Stimulated activated CD8-positive, alpha-beta memory T cell treated with anti-CD3 and anti-CD28 coated beads, Interleukin-7, amount 100 ng/mL, for 1 hour (primary cell): ENCODE measurements around the gene CAP1.
"Not testable (repeated sequence)": the region's sequence is repeated elsewhere in the genome, so short reads cannot be mapped to it uniquely, and the experiment has no call there.

ENCODE experiments used
- DNase-seq, 2 donors: peaks; one replicate each; pipeline ENCODE4 v3.0.0-alpha.2; 2020; ENCODE audit warnings: low read depth in 2 of 2

CAP1 gene

GRCh38 chr1:40058453-40059337 is 18.2 kb downstream of the CAP1 start:
- no peak for DNase-seq

GRCh38 chr1:40059338-40059959 is 18.9 kb downstream of the CAP1 start:
- no peak for DNase-seq

- DNase-seq = no peak
Measured at GRCh38 chr1:40059960-40060750, 19.6 kb downstream of the CAP1 start.

- DNase-seq = no peak
Measured at GRCh38 chr1:40064797-40065499, 24.4 kb downstream of the CAP1 start.

GRCh38 chr1:40067023-40067422 is 26.5 kb downstream of the CAP1 start:
- DNase-seq = no peak

GRCh38 chr1:40067851-40068250 is 27.3 kb downstream of the CAP1 start:
- DNase-seq = no peak

GRCh38 chr1:40072142-40072541 is 31.6 kb downstream of the CAP1 start:
- DNase-seq = no peak

- DNase-seq = no peak
Measured at GRCh38 chr1:40073062-40073461, 32.5 kb downstream of the CAP1 start.

- DNase-seq = no peak
Measured at GRCh38 chr1:40075266-40075665, 34.7 kb downstream of the CAP1 start.

GRCh38 chr1:40076895-40077312 is 36.4 kb downstream of the CAP1 start:
- DNase-seq = no peak

GRCh38 chr1:40078512-40079333 is 38.2 kb downstream of the CAP1 start:
- DNase-seq = peak in 1 of 2 donors; percentile 15

GRCh38 chr1:40079774-40080400 is 39.4 kb downstream of the CAP1 start:
- no peak for DNase-seq

- DNase-seq = no peak
Measured at GRCh38 chr1:40081871-40082270, 41.3 kb downstream of the CAP1 start.

GRCh38 chr1:40084750-40085149 is 44.2 kb downstream of the CAP1 start:
- DNase-seq = not testable (repeated sequence)

GRCh38 chr1:40090652-40091355 is 50.3 kb downstream of the CAP1 start:
- DNase-seq = no peak

GRCh38 chr1:40092241-40092640 is 51.7 kb downstream of the CAP1 start:
- no peak for DNase-seq

GRCh38 chr1:40092706-40093639 is 52.4 kb downstream of the CAP1 start:
- DNase-seq = no peak

- no peak for DNase-seq
Measured at GRCh38 chr1:40094466-40095110, 54.1 kb downstream of the CAP1 start.
